SK-N-SH (cell line): ENCODE measurements around the gene BAIAP2L2.

ENCODE experiments used
- CTCF ChIP-seq: fragments of 200-600 bp; sonication (generic); IDR thresholded peaks from 2 replicates; pipeline ENCODE4 v1.6.1; 2017; ENCODE audit warnings: antibody characterized with exemption, mild to moderate bottlenecking, moderate library complexity
- ELF1 ChIP-seq: IDR thresholded peaks from 2 replicates; pipeline ENCODE4 v1.4.0; 2012
- EP300 ChIP-seq, 2 experiments: IDR thresholded peaks; 2 replicates each; pipeline versions ENCODE4 v1.4.0 to v1.6.1; 2012; ENCODE audit warnings: borderline replicate concordance in 1 of 2, low read depth in 1 of 2, low read length in 1 of 2
- GABPA ChIP-seq: IDR thresholded peaks from 2 replicates; pipeline ENCODE4 v1.4.0; 2012; ENCODE audit warnings: low read depth, mild to moderate bottlenecking
- GATA2 ChIP-seq: sonication (generic); formaldehyde crosslinking; IDR thresholded peaks from 2 replicates; pipeline ENCODE4 v1.5.0; 2020; ENCODE audit warnings: mild to moderate bottlenecking, missing genetic modification reagents
- JUND ChIP-seq: IDR thresholded peaks from 2 replicates; pipeline ENCODE4 v1.4.0; 2012
- MAX ChIP-seq: IDR thresholded peaks from 2 replicates; pipeline ENCODE4 v1.4.0; 2012; ENCODE audit warnings: low read depth
- NRF1 ChIP-seq: IDR thresholded peaks from 2 replicates; pipeline ENCODE4 v1.6.1; 2012; ENCODE audit warnings: low read depth, mild to moderate bottlenecking, low read length
- POLR2AphosphoS5 ChIP-seq: IDR thresholded peaks from 2 replicates; pipeline ENCODE4 v1.6.1; 2012; ENCODE audit warnings: low read depth, low read length
- RXRA ChIP-seq: IDR thresholded peaks from 2 replicates; pipeline ENCODE4 v1.4.0; 2012; ENCODE audit warnings: low read depth, mild to moderate bottlenecking, borderline replicate concordance
- TAF1 ChIP-seq: IDR thresholded peaks from 2 replicates; pipeline ENCODE4 v1.6.1; 2012; ENCODE audit warnings: low read depth, mild to moderate bottlenecking, low read length, moderate library complexity, borderline replicate concordance
- USF1 ChIP-seq: IDR thresholded peaks from 2 replicates; pipeline ENCODE4 v1.4.0; 2012; ENCODE audit warnings: low read depth, borderline replicate concordance
- ZBTB33 ChIP-seq: IDR thresholded peaks from 2 replicates; pipeline ENCODE4 v1.4.0; 2012; ENCODE audit warnings: low read depth, borderline replicate concordance

GRCh38 chr22:38137876-38138687 lies 27.6 kb upstream of the BAIAP2L2 start:
- TF ChIP-seq CTCF (no peak), USF1 (no peak), MAX (no peak), JUND (no peak), GATA2 (CRISPR knock-in tag) (no peak), NRF1 (no peak), TAF1 (no peak), POLR2AphosphoS5 (no peak), ELF1 (no peak), RXRA (no peak), EP300 (IDR thresholded peaks at IDR 0.05; ENCODE audit: borderline replicate concordance in 1 of 2, low read depth in 1 of 2, low read length in 1 of 2) (no peak), ZBTB33 (no peak), GABPA (no peak)
